ENCODE measurements around the gene SUV39H2. TPM values are rescaled to one million over a fixed set of nuclear protein-coding genes. Genes with fewer than 3 reads are reported as not detected.
A peak's percentile ranks its signal among the peaks of the same experiment; 100 is the strongest.

The SUV39H2 gene
- total and polyA plus RNA-seq, 3 donors from 2014 or later = 29.9 to 69.4 (median 39.1) TPM

DNA sequence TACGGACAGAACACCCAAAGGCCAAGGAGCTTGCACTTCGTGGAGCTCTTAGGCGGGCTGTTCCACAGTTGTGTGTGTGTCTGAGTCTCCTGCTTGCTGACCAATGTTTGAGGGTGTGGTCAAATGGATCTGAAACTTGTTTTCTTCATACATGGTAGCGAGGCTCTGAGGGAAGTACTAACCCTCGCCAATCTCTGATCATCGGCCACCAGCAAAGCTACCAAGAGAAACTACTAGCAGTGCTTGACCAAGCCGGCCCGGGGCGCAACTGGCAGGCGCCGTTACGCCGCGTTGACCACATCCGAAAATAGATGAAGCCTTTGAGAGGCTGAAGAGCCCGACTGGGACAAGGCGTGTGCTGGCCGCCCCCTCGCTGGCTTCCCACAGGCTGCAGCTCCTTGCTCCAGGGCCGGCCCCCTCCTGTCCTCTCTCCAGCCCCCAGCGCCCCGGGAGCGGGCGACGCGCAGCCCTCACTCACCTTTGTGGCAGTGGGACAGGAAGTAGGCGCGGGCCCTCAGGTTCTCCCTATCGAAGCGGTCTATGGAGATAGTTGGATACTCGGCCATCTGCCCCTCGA lies 74.8 kb downstream of the SUV39H2 start:
- intact Hi-C loops (cut with DNase I; ENCODE audit: low total_unique reads) = loop anchor here (10.0 kb wide), 1 partner anchor 141 kb away; the partner anchor contains the start of gene RPP38
- H3K27me3 ChIP-seq = no peaks in the 10 kb centered on the region
- peak overlapping the region; percentile 88 to 93 for H3K4me3 ChIP-seq
- H3K9me3 ChIP-seq = no peaks in the 10 kb centered on the region
- H3K4me1 ChIP-seq = peaks cover 4% of the 10 kb centered on the region
- DNase-seq = peak; percentile 59
- H3K27ac ChIP-seq = peak overlapping the region; percentile 56 to 88
- WGBS, 2 donors = 1 to 4% methylated on average over 3 to 32 of the region's 32 CpGs
- H3K36me3 ChIP-seq (ENCODE audit: low read depth, missing control alignments) = no peaks in the 10 kb centered on the region
- TF ChIP-seq, protein P1, sequence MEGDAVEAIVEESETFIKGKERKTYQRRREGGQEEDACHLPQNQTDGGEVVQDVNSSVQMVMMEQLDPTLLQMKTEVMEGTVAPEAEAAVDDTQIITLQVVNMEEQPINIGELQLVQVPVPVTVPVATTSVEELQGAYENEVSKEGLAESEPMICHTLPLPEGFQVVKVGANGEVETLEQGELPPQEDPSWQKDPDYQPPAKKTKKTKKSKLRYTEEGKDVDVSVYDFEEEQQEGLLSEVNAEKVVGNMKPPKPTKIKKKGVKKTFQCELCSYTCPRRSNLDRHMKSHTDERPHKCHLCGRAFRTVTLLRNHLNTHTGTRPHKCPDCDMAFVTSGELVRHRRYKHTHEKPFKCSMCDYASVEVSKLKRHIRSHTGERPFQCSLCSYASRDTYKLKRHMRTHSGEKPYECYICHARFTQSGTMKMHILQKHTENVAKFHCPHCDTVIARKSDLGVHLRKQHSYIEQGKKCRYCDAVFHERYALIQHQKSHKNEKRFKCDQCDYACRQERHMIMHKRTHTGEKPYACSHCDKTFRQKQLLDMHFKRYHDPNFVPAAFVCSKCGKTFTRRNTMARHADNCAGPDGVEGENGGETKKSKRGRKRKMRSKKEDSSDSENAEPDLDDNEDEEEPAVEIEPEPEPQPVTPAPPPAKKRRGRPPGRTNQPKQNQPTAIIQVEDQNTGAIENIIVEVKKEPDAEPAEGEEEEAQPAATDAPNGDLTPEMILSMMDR (IDR thresholded peaks at IDR 0.05) = no peak
- no peak for TF ChIP-seq POLR2A (IDR thresholded peaks at IDR 0.05)

Other genes starting within 250 kb of the SUV39H2 start
- 10 to 100 TPM; 71.7 to 82.8 TPM for gene FAM107B, start 104.0 kb upstream of the SUV39H2 start, total RNA-seq
- 89.5 TPM for gene FAM107B, start 104.0 kb upstream of the SUV39H2 start, polyA plus RNA-seq (ENCODE audit: insufficient read depth, low read depth, low replicate concordance)
- 10 to 100 TPM; 10.0 to 14.1 TPM for gene CDNF, start 40.8 kb upstream of the SUV39H2 start, total RNA-seq
- 46.7 TPM for gene CDNF, start 40.8 kb upstream of the SUV39H2 start, polyA plus RNA-seq (ENCODE audit: insufficient read depth, low read depth, low replicate concordance)
- gene HSPA14, start 40.6 kb upstream of the SUV39H2 start, total RNA-seq = 10 to 100 TPM; 20.5 to 24.6 TPM
- gene HSPA14, start 40.6 kb upstream of the SUV39H2 start, polyA plus RNA-seq (ENCODE audit: insufficient read depth, low read depth, low replicate concordance) = 41.5 TPM
- 10 to 100 TPM; 14.3 to 15.3 TPM for gene MSANTD7, start 40.6 kb upstream of the SUV39H2 start, total RNA-seq
- gene MSANTD7, start 40.6 kb upstream of the SUV39H2 start, polyA plus RNA-seq (ENCODE audit: insufficient read depth, low read depth, low replicate concordance) = 16.0 TPM
- gene DCLRE1C, start 75.2 kb downstream of the SUV39H2 start, total RNA-seq = 1 to 10 TPM; 4.6 to 5.1 TPM
- 2.2 TPM for gene DCLRE1C, start 75.2 kb downstream of the SUV39H2 start, polyA plus RNA-seq (ENCODE audit: insufficient read depth, low read depth, low replicate concordance)
- 1 to 10 TPM; 3.6 to 7.8 TPM for gene MEIG1, start 80.5 kb downstream of the SUV39H2 start, total RNA-seq
- gene MEIG1, start 80.5 kb downstream of the SUV39H2 start, polyA plus RNA-seq (ENCODE audit: insufficient read depth, low read depth, low replicate concordance) = 33.1 TPM
- 10 to 100 TPM in 1 of 2 donors, 1 to 10 TPM in 1; 6.1 to 11.1 TPM for gene OLAH, start 165.1 kb downstream of the SUV39H2 start, total RNA-seq
- gene OLAH, start 165.1 kb downstream of the SUV39H2 start, polyA plus RNA-seq (ENCODE audit: insufficient read depth, low read depth, low replicate concordance) = 50.6 TPM
- gene ACBD7, start 209.9 kb downstream of the SUV39H2 start, total RNA-seq = 1 to 10 TPM; 6.6 to 7.7 TPM
- gene ACBD7, start 209.9 kb downstream of the SUV39H2 start, polyA plus RNA-seq (ENCODE audit: insufficient read depth, low read depth, low replicate concordance) = 5.6 TPM
- gene RPP38, start 218.5 kb downstream of the SUV39H2 start, total RNA-seq = 10 to 100 TPM; 30.3 to 41.4 TPM
- 73.4 TPM for gene RPP38, start 218.5 kb downstream of the SUV39H2 start, polyA plus RNA-seq (ENCODE audit: insufficient read depth, low read depth, low replicate concordance)